Measurements from ENCODE around the gene IL1RAPL1. TPM values are rescaled to one million over a fixed set of nuclear protein-coding genes. Genes with fewer than 3 reads are reported as not detected.
A peak's percentile ranks its signal among the peaks of the same experiment; 100 is the strongest.

Gene IL1RAPL1
- total RNA-seq, 2 donors from 2014 or later, result 0.54 TPM; not detected in 1

- no peak overlapping the region for H3K27ac ChIP-seq
- no peak overlapping the region for H3K4me3 ChIP-seq
- H3K27me3 ChIP-seq (replicated peaks; ENCODE audit: insufficient read depth), result no peaks in the 10 kb centered on the region
Observed at GRCh38 chrX:28585767-28586166, 1.5 kb upstream of the IL1RAPL1 start.

GRCh38 chrX:28586286-28586685 lies 960 bp upstream of the IL1RAPL1 start:
- no peak for TF ChIP-seq CTCF (IDR thresholded peaks at IDR 0.05)
- no peak for ATAC-seq (ENCODE audit: insufficient number of reproducible peaks, low FRiP score, low read depth)
- no peak for DNase-seq (ENCODE audit: low spot score)
- no peaks in the 10 kb centered on the region for H3K27me3 ChIP-seq (replicated peaks; ENCODE audit: insufficient read depth)
- peak overlapping the region; percentile 57 for H3K4me3 ChIP-seq
- H3K27ac ChIP-seq, result no peak overlapping the region
- no peaks in the 10 kb centered on the region for H3K9me3 ChIP-seq
- no peaks in the 10 kb centered on the region for H3K36me3 ChIP-seq
- no peaks in the 10 kb centered on the region for H3K4me1 ChIP-seq (ENCODE audit: control insufficient read depth in 1 of 2, low read depth in 2 of 2)

More at GRCh38 chrX:28585767-28586166, 1.5 kb upstream of the IL1RAPL1 start:
- no peak for TF ChIP-seq CTCF (IDR thresholded peaks at IDR 0.05)
- DNase-seq (ENCODE audit: low spot score) (no peak), ATAC-seq (ENCODE audit: insufficient number of reproducible peaks, low FRiP score, low read depth) (no peak)
- Histone ChIP-seq H3K9me3 (no peaks in the 10 kb centered on the region), H3K36me3 (no peaks in the 10 kb centered on the region), H3K4me1 (ENCODE audit: control insufficient read depth in 1 of 2, low read depth in 2 of 2) (no peaks in the 10 kb centered on the region)

DNA sequence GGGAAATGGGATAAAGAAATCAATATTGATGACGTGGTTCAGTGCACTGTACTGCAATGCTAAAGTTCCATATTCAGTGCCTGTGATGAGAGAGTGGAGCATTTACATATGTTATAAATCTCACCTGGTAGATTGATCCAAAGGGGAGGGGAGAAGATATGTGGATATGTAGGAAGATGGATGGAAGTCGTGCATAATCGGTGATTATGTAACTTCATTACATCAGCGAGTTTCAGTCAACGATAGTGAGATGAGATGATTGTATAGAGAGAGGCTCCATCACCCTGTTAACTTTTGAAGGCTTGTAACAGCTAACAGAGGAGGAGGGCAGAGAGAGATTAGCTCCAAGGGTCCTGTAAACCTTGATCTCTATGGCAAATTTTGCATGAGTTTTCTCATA lies 1.8 kb downstream of the IL1RAPL1 start:
- no peak for DNase-seq (ENCODE audit: low spot score)
- Histone ChIP-seq H3K4me3 (no peak overlapping the region), H3K4me1 (ENCODE audit: control insufficient read depth in 1 of 2, low read depth in 2 of 2) (no peaks in the 10 kb centered on the region), H3K27me3 (replicated peaks; ENCODE audit: insufficient read depth) (no peaks in the 10 kb centered on the region), H3K36me3 (no peaks in the 10 kb centered on the region), H3K27ac (no peak overlapping the region), H3K9me3 (no peaks in the 10 kb centered on the region)
- no peak for TF ChIP-seq CTCF (IDR thresholded peaks at IDR 0.05)
- ATAC-seq (ENCODE audit: insufficient number of reproducible peaks, low FRiP score, low read depth), result no peak

GRCh38 chrX:28590396-28590795 lies 3.1 kb downstream of the IL1RAPL1 start:
- H3K9me3 ChIP-seq, result no peaks in the 10 kb centered on the region
- ATAC-seq (ENCODE audit: insufficient number of reproducible peaks, low FRiP score, low read depth), result no peak
- H3K27me3 ChIP-seq (replicated peaks; ENCODE audit: insufficient read depth), result no peaks in the 10 kb centered on the region
- no peak overlapping the region for H3K4me3 ChIP-seq
- no peak for DNase-seq (ENCODE audit: low spot score)
- no peaks in the 10 kb centered on the region for H3K4me1 ChIP-seq (ENCODE audit: control insufficient read depth in 1 of 2, low read depth in 2 of 2)
- no peak overlapping the region for H3K27ac ChIP-seq
- no peak for TF ChIP-seq CTCF (IDR thresholded peaks at IDR 0.05)
- no peaks in the 10 kb centered on the region for H3K36me3 ChIP-seq

DNA sequence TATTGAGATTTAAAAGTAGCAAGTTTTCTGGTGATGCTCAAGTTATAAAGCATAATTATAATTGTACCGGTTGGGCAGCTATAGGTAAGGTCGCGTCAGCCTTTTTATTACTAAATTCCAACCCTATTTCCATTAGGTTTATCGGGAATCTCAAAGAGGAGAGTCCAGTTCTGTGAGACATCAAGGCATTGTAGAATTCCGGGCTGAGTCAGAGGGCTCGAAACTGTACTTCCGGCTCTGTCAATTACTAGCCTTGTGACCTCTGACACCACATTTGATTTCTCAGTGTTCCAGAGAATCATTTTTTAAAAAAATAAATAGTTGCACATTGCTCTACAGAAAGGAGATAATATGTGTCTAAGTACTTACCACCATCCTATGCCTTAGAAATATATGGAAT lies 4.3 kb downstream of the IL1RAPL1 start:
- DNase-seq (ENCODE audit: low spot score), result no peak
- ATAC-seq (ENCODE audit: insufficient number of reproducible peaks, low FRiP score, low read depth), result no peak
- Histone ChIP-seq H3K4me1 (ENCODE audit: control insufficient read depth in 1 of 2, low read depth in 2 of 2) (no peaks in the 10 kb centered on the region), H3K36me3 (no peaks in the 10 kb centered on the region), H3K4me3 (no peak overlapping the region), H3K9me3 (no peaks in the 10 kb centered on the region), H3K27ac (no peak overlapping the region), H3K27me3 (replicated peaks; ENCODE audit: insufficient read depth) (no peaks in the 10 kb centered on the region)
- TF ChIP-seq CTCF (IDR thresholded peaks at IDR 0.05), result no peak

Data from thoracic aorta (tissue), 2 donors.